Fibroblast of lung (primary cell): Measurements from ENCODE around the gene TCF12. TPM values are rescaled to one million over a fixed set of nuclear protein-coding genes. Genes with fewer than 3 reads are reported as not detected.

Experiments used
- DNase-seq, 2 donors: peaks; one replicate each; pipeline versions ENCODE4 v3.0.0 to v3.0.0-alpha.2; 2010; ENCODE audit warnings: low read depth in 2 of 2
- H2AFZ ChIP-seq: 2 replicates; pipeline ENCODE4 v1.5.1; 2012; ENCODE audit warnings: low read length, control low read depth, inconsistent platforms
- H3K27ac ChIP-seq: 2 replicates; pipeline ENCODE4 v1.5.1; 2011; ENCODE audit warnings: low read length, control low read depth; ENCODE audit not compliant: insufficient read depth
- H3K27me3 ChIP-seq: 2 replicates; pipeline ENCODE4 v1.5.1; 2011; ENCODE audit warnings: mild to moderate bottlenecking, low read length; ENCODE audit not compliant: control insufficient read depth, insufficient read depth
- H3K36me3 ChIP-seq: 2 replicates; pipeline ENCODE4 v1.5.1; 2011; ENCODE audit warnings: low read length; ENCODE audit not compliant: control insufficient read depth, insufficient read depth
- H3K4me1 ChIP-seq: 2 replicates; pipeline ENCODE4 v1.5.1; 2011; ENCODE audit warnings: low read length; ENCODE audit not compliant: control insufficient read depth, insufficient read depth; ENCODE audit errors: extremely low read depth
- H3K4me2 ChIP-seq: 2 replicates; pipeline ENCODE4 v1.5.1; 2011; ENCODE audit warnings: low read length, control low read depth; ENCODE audit not compliant: insufficient read depth; ENCODE audit errors: extremely low read depth
- H3K4me3 ChIP-seq, 4 experiments: fragments of 200-600 bp in 1 of 4; sonication (generic) in 1 of 4; replicated peaks in 1 of 4; 2 replicates each; pipeline ENCODE4 v1.5.1; 2011 to 2016; ENCODE audit warnings: low read length in 4 of 4, low read depth in 3 of 4, mild to moderate bottlenecking in 3 of 4, control low read depth in 2 of 4, inconsistent platforms in 1 of 4, mixed read lengths in 1 of 4; ENCODE audit not compliant: insufficient read depth in 1 of 4; ENCODE audit errors: control extremely low read depth in 1 of 4
- H3K79me2 ChIP-seq: 2 replicates; pipeline ENCODE4 v1.5.1; 2012; ENCODE audit warnings: mild to moderate bottlenecking, low read length, inconsistent platforms; ENCODE audit not compliant: control insufficient read depth, insufficient read depth
- H3K9ac ChIP-seq: 2 replicates; pipeline ENCODE4 v1.5.1; 2011; ENCODE audit warnings: mild to moderate bottlenecking, low read length, control low read depth; ENCODE audit not compliant: insufficient read depth
- H3K9me3 ChIP-seq: 2 replicates; pipeline ENCODE4 v1.5.1; 2012; ENCODE audit warnings: low read depth, low read length; ENCODE audit not compliant: control insufficient read depth, insufficient read depth
- H4K20me1 ChIP-seq: 2 replicates; pipeline ENCODE4 v1.5.1; 2011; ENCODE audit warnings: low read length; ENCODE audit not compliant: control insufficient read depth, insufficient read depth; ENCODE audit errors: extremely low read depth
- EZH2 ChIP-seq: IDR thresholded peaks from 2 replicates; pipeline ENCODE4 v1.5.1; 2012; ENCODE audit warnings: low read length, control low read depth, mild to moderate bottlenecking; ENCODE audit errors: missing control alignments
- polyA plus RNA-seq, 2 donors: library from polyadenylated mRNA; depleted of rRNA in 1 of 2; stranded (reverse) in 1 of 2; unstranded in 1 of 2; fragments of >200 nt; gene quantifications; 2 replicates each; pipeline ENCODE4 v1.2.1, GENCODE V29; 2011 to 2012; ENCODE audit warnings: missing spikeins in 1 of 2
- total RNA-seq: library from RNA; depleted of rRNA; stranded (reverse); fragments of >200 nt; gene quantifications from 2 replicates; pipeline ENCODE4 v1.2.1, GENCODE V29; 2014
- TF ChIP-seq, protein P1 (sequence below), 2 donors: IDR thresholded peaks in 1 of 2; conservative IDR thresholded peaks in 1 of 2; 1 replicate in 1 of 2; 2 replicates in 1 of 2; pipeline ENCODE4 v1.5.1; 2011 to 2012; ENCODE audit warnings: low read length in 2 of 2, control low read depth in 1 of 2, inconsistent platforms in 1 of 2, low read depth in 1 of 2, mild to moderate bottlenecking in 1 of 2

Gene TCF12
- total and polyA plus RNA-seq, 2 donors (not counting 1 experiment from before 2014, with no cell fraction given): 105 to 232 TPM

DNA sequence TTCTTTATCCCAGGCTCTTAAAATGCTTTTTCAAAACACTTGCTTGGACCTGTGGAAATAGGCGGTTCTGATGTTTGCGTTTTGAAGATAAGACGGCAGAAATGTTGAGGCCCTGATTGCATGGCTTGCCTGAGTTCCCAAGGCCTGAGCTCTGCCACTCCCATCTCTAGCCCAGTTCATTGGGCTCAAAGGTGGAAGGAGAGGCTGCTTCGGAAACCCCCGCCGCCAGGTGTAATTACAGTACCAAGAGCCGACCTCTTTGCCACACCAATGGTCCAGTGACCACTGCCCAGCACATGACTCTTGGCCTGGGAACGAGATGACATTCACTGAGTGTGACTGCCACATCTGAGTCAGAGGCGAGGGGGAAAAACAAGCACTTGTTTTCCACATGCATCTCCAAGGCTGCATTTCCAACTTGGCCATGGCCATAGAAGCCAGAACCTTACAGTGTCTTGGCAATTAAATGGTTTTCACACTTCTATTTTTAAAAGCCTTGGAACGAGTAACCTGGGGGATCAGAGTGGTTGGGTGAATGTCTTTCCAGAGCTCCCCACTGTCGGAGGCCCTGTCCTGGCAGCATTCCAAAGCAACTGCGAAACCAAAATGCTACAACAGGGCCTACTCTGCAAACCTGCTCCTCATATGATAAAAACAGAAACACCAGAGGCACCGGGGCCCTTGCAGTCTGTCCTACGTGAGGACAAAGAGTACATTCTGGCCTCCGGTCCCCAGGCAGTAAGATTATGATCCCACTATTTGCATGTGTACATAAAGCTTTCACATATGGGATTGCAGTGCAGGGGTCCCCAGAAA, 394.1 kb downstream of the TCF12 start:
- H4K20me1 ChIP-seq: no peaks in the 10 kb centered on the region
- H3K4me3 ChIP-seq: no peak overlapping the region
- no peak overlapping the region for H3K9ac ChIP-seq
- no peaks in the 10 kb centered on the region for H3K79me2 ChIP-seq
- H3K9me3 ChIP-seq: no peaks in the 10 kb centered on the region
- TF ChIP-seq EZH2: no peak
- TF ChIP-seq, protein P1, sequence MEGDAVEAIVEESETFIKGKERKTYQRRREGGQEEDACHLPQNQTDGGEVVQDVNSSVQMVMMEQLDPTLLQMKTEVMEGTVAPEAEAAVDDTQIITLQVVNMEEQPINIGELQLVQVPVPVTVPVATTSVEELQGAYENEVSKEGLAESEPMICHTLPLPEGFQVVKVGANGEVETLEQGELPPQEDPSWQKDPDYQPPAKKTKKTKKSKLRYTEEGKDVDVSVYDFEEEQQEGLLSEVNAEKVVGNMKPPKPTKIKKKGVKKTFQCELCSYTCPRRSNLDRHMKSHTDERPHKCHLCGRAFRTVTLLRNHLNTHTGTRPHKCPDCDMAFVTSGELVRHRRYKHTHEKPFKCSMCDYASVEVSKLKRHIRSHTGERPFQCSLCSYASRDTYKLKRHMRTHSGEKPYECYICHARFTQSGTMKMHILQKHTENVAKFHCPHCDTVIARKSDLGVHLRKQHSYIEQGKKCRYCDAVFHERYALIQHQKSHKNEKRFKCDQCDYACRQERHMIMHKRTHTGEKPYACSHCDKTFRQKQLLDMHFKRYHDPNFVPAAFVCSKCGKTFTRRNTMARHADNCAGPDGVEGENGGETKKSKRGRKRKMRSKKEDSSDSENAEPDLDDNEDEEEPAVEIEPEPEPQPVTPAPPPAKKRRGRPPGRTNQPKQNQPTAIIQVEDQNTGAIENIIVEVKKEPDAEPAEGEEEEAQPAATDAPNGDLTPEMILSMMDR (conservative IDR thresholded peaks at IDR 0.05 in 1 of 2, IDR thresholded peaks at IDR 0.05 in 1 of 2; ENCODE audit: low read depth in 1 of 2, low read length in 2 of 2): no peak
- no peaks in the 10 kb centered on the region for H3K4me1 ChIP-seq
- DNase-seq: no peak
- H3K27ac ChIP-seq: no peak overlapping the region
- no peak overlapping the region for H3K4me2 ChIP-seq
- H2AFZ ChIP-seq: no peak overlapping the region
- no peaks in the 10 kb centered on the region for H3K36me3 ChIP-seq
- H3K27me3 ChIP-seq: no peaks in the 10 kb centered on the region

- Histone ChIP-seq H3K36me3 (no peaks in the 10 kb centered on the region), H3K79me2 (no peaks in the 10 kb centered on the region), H3K27me3 (no peaks in the 10 kb centered on the region), H4K20me1 (no peaks in the 10 kb centered on the region), H3K27ac (no peak overlapping the region), H3K4me2 (no peak overlapping the region), H3K9ac (no peak overlapping the region), H3K4me1 (no peaks in the 10 kb centered on the region), H2AFZ (no peak overlapping the region), H3K9me3 (no peaks in the 10 kb centered on the region), H3K4me3 (no peak overlapping the region)
- DNase-seq: no peak
- TF ChIP-seq, protein P1 (conservative IDR thresholded peaks at IDR 0.05 in 1 of 2, IDR thresholded peaks at IDR 0.05 in 1 of 2; ENCODE audit: low read depth in 1 of 2, low read length in 2 of 2): no peak
- no peak for TF ChIP-seq EZH2
Measured at GRCh38 chr15:57313134-57313483, 394.7 kb downstream of the TCF12 start.

DNA sequence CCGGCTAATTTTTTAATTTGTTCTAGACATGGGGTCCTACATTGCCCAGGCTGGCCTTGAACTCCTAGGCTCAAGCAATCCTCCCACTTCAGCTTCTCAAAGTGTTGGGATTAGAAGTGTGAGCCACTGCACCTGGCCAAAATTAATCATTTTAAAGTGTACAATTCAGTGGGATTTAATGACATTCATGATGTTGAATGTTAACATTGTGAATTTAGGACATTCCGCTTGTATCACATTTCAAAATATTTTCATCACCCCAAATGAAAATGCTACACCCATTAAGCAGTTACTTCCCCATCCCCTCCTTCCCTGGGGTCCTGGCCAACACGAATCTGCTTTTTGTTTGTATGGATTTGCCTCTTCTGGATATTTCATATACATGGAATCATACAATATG, 395.8 kb downstream of the TCF12 start:
- Histone ChIP-seq H3K4me3 (no peak overlapping the region), H2AFZ (no peak overlapping the region), H3K4me2 (no peak overlapping the region), H3K27ac (no peak overlapping the region), H3K9ac (no peak overlapping the region), H3K36me3 (no peaks in the 10 kb centered on the region), H3K4me1 (no peaks in the 10 kb centered on the region), H3K27me3 (no peaks in the 10 kb centered on the region), H4K20me1 (no peaks in the 10 kb centered on the region), H3K79me2 (no peaks in the 10 kb centered on the region), H3K9me3 (no peaks in the 10 kb centered on the region)
- DNase-seq: no peak
- no peak for TF ChIP-seq EZH2
- TF ChIP-seq, protein P1 (conservative IDR thresholded peaks at IDR 0.05 in 1 of 2, IDR thresholded peaks at IDR 0.05 in 1 of 2; ENCODE audit: low read depth in 1 of 2, low read length in 2 of 2): no peak
